BLaER1 treated with 17β-estradiol and CSF1 and Interleukin-3, amounts not matched to agents 10 nM and 100 nM (cell line): ENCODE measurements around the gene TRAP1.

Source experiments
- H3K27ac ChIP-seq, 11 experiments: shearing (Covaris generic); formaldehyde crosslinking; 2 replicates each; pipeline ENCODE4 v1.8.1; 2022
- H3K27me3 ChIP-seq, 11 experiments: shearing (Covaris generic); formaldehyde crosslinking; 2 replicates each; pipeline ENCODE4 v1.8.1; 2022
- H3K36me3 ChIP-seq, 11 experiments: shearing (Covaris generic); formaldehyde crosslinking; 2 replicates each; pipeline ENCODE4 v1.8.1; 2022
- H3K4me1 ChIP-seq, 10 experiments: shearing (Covaris generic); formaldehyde crosslinking; 2 replicates each; pipeline ENCODE4 v1.8.1; 2022
- H3K4me2 ChIP-seq, 11 experiments: shearing (Covaris generic); formaldehyde crosslinking; 2 replicates each; pipeline ENCODE4 v1.8.1; 2022
- H3K4me3 ChIP-seq, 10 experiments: shearing (Covaris generic); formaldehyde crosslinking; 2 replicates each; pipeline ENCODE4 v1.8.1; 2022
- H3K9ac ChIP-seq, 11 experiments: shearing (Covaris generic); formaldehyde crosslinking; 2 replicates each; pipeline ENCODE4 v1.8.1; 2022
- H3K9me3 ChIP-seq, 11 experiments: shearing (Covaris generic); formaldehyde crosslinking; replicated peaks in 1 of 11; 2 replicates each; pipeline ENCODE4 v1.8.1; 2022
- H4K20me1 ChIP-seq, 11 experiments: shearing (Covaris generic); formaldehyde crosslinking; 2 replicates each; pipeline ENCODE4 v1.8.1; 2022
- Cebpa-rat ChIP-seq, 11 experiments: shearing (Covaris generic); IDR thresholded peaks; 2 replicates each; pipeline ENCODE4 v1.8.1; 2022

TRAP1 gene

DNA sequence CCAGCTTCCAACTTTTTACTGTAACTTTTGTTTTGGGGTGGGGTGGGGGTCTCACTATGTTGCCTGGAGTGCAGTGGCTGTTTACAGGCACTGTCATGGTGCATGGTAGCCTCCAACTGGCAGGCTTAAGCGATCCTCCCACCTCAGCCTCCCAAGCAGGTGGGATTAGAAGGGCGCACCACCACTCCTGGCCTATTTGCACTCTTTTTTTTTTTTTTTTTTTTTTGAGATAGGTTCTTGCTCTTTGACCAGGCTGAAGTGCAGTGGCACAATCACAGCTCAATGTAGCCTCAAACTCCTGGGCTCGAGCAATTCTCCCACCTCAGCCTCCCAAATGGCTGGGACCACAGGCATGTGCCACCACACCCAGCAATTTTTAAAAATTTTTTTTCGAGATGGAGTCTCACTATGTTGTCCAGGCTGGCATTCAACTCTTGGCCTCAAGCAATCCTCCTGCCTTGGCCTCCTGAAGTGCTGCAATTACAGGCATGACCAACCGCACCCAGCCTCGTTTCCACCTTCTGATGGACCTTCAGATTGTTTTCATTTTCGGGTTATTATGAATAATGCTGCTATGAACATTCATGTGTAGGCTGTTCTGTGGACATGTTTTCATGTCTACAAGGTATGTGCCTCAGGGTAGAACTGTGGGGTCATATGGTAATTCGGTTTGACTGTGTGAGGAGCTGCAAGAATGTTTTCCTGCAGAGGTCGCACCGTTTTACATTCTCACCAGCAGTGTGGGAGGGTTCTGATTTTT, 10.9 kb downstream of the TRAP1 start:
- H3K27ac ChIP-seq = no peak overlapping the region
- H3K9me3 ChIP-seq = no peaks in the 10 kb centered on the region
- no peak overlapping the region for H3K4me3 ChIP-seq
- no peak for TF ChIP-seq Cebpa-rat (IDR thresholded peaks at IDR 0.05)
- peaks cover 0 to 14% (median 0%) of the 10 kb centered on the region in 10 experiments; a peak in 5 of 20 replicates for H3K4me1 ChIP-seq
- H3K27me3 ChIP-seq = peaks cover 0 to 44% (median 5%) of the 10 kb centered on the region in 11 experiments; a peak in 10 of 22 replicates
- peaks cover 26 to 72% (median 44%) of the 10 kb centered on the region in 11 experiments; a peak in 21 of 22 replicates for H3K36me3 ChIP-seq
- H3K9ac ChIP-seq = no peak overlapping the region
- H3K4me2 ChIP-seq = no peak overlapping the region
- H4K20me1 ChIP-seq = peaks cover 32 to 100% (median 99%) of the 10 kb centered on the region in 11 experiments; a peak in 21 of 22 replicates

DNA sequence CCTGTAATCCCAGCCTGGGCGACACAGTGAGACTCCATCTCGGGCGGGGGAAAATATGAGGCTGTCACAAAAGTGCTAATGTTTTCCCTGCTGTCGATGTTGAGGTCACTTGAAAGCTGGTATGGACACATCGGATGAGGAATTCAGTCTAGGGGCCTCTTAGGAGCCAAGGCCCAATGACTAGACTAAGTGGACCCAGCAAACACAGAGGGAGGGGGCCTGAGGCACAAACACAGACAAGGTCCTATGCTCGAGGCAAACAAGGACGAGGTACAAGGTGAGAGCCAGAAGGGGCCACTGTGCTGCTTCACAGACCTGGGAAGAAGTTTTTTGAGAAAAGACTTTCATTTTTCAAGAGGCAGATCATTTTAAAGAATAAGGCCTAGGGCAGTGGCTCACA, 15.2 kb downstream of the TRAP1 start:
- Histone ChIP-seq H3K4me3 (no peak overlapping the region), H3K27ac (no peak overlapping the region), H3K9ac (no peak overlapping the region), H3K4me2 (peak overlapping the region in 3 of 11 experiments; percentile 0 to 31 (median 5); a peak in 1 of 22 replicates), H3K9me3 (no peaks in the 10 kb centered on the region), H3K4me1 (peaks cover 16 to 38% (median 25%) of the 10 kb centered on the region in 10 experiments), H3K36me3 (peaks cover 11 to 33% (median 24%) of the 10 kb centered on the region in 11 experiments; a peak in 19 of 22 replicates), H4K20me1 (peaks cover 47 to 100% (median 100%) of the 10 kb centered on the region in 11 experiments; a peak in 21 of 22 replicates), H3K27me3 (peaks cover 0 to 71% (median 5%) of the 10 kb centered on the region in 11 experiments; a peak in 10 of 22 replicates)
- no peak for TF ChIP-seq Cebpa-rat (IDR thresholded peaks at IDR 0.05)

DNA sequence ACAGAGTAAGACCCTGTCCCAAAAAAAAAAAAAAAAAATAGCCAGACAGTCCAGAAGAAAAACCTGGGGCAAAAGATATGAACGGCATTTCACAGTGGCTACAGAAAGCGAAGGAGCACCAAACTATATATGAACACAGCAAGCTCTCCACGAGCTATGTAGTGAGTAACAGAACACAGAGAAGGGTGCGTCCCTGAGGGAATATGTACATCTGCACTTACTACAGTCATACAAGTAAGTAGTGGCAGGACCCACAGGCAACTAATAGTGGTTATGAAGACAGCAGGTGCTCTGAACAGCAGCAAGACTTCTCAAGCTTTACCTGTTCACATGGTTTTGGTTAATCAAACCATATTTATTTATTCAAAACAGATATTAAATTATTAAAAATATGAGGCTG, 15.8 kb downstream of the TRAP1 start:
- Histone ChIP-seq H3K4me2 (peak overlapping the region in 3 of 11 experiments; percentile 0 to 31 (median 5); a peak in 2 of 22 replicates), H3K36me3 (peaks cover 11 to 32% (median 21%) of the 10 kb centered on the region in 11 experiments; a peak in 19 of 22 replicates), H4K20me1 (peaks cover 52 to 100% (median 100%) of the 10 kb centered on the region in 11 experiments; a peak in 21 of 22 replicates), H3K4me3 (no peak overlapping the region), H3K9ac (no peak overlapping the region), H3K27me3 (peaks cover 0 to 75% (median 5%) of the 10 kb centered on the region in 11 experiments; a peak in 10 of 22 replicates), H3K27ac (no peak overlapping the region), H3K9me3 (no peaks in the 10 kb centered on the region), H3K4me1 (peaks cover 16 to 38% (median 25%) of the 10 kb centered on the region in 10 experiments)
- TF ChIP-seq Cebpa-rat (IDR thresholded peaks at IDR 0.05) = no peak

DNA sequence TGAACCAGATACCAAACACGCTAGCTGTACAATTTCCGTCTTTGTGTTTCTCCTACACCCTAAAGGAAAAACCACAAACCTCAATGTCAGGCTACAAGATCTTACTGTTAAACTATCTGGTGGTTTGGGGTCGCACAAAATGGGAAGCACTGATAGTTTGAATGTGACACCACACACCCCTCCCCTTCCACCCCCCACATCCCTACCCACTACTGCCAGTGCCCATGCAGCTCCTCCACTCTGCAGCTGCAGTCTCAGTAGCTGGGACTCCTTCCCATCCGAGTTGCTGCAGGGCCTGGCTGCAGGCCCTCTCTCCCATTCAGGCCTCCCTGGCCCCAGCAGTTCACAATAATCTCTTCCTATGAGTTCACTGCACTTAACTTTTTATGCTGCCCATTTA, 18.4 kb downstream of the TRAP1 start:
- Histone ChIP-seq H3K27ac (no peak overlapping the region), H3K9ac (peak overlapping the region in 2 of 11 experiments; percentile 16 to 19; a peak in 1 of 22 replicates), H3K9me3 (no peaks in the 10 kb centered on the region), H3K36me3 (peaks cover 11 to 52% (median 27%) of the 10 kb centered on the region in 11 experiments; a peak in 19 of 22 replicates), H3K4me1 (peaks cover 25 to 36% (median 28%) of the 10 kb centered on the region in 10 experiments), H3K4me2 (peak overlapping the region; percentile 60 to 78 (median 69)), H3K4me3 (no peak overlapping the region), H3K27me3 (peaks cover 0 to 66% (median 5%) of the 10 kb centered on the region in 11 experiments; a peak in 7 of 22 replicates), H4K20me1 (peaks cover 59 to 100% (median 100%) of the 10 kb centered on the region in 11 experiments; a peak in 21 of 22 replicates)
- no peak for TF ChIP-seq Cebpa-rat (IDR thresholded peaks at IDR 0.05)

DNA sequence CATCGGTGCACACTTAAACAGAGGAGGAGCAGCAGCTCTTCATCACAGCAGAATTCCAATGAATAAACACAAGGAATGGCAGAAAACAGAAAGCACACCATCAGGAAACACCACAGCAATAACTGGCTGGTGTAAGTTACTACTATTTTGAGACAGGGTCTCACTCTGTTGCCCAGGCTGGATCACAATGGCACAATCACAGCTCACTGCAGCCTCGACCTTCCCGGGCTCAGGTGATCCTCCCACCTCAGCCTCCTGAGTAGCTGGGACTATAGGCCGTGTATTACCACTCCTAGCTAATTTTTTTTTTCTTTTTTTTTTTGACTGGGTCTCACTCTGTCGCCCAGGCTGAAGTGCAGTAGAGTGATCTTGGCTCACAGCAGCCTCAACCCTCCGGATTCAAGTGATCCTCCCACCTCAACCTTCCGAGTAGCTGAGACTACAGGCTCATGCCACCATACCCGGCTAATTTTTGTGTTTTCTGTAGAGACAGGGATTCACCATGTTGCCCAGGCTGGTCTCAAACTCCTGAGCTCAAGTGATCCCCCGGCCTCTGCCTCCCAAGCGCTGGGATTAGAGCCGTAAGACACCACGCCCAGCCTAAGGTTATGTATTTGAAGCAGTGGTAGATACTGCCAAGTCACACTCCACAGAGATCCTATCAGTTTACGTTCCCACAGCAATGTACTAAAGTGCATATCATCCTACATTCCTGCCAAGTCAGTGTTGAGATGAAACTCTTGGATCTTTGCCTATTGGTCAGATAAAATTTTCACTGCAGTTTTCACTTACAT, 20.7 kb downstream of the TRAP1 start:
- Histone ChIP-seq H3K4me2 (no peak overlapping the region), H3K36me3 (peaks cover 6 to 35% (median 19%) of the 10 kb centered on the region in 11 experiments; a peak in 16 of 22 replicates), H4K20me1 (peaks cover 47 to 100% (median 99%) of the 10 kb centered on the region in 11 experiments; a peak in 21 of 22 replicates), H3K4me1 (peaks cover 25 to 37% (median 30%) of the 10 kb centered on the region in 10 experiments), H3K4me3 (no peak overlapping the region), H3K27me3 (peaks cover 0 to 43% (median 0%) of the 10 kb centered on the region in 11 experiments; a peak in 6 of 22 replicates), H3K9me3 (no peaks in the 10 kb centered on the region), H3K27ac (no peak overlapping the region), H3K9ac (peak overlapping the region in 1 of 11 experiments; percentile 12; a peak in 1 of 22 replicates)
- TF ChIP-seq Cebpa-rat (IDR thresholded peaks at IDR 0.05) = no peak

DNA sequence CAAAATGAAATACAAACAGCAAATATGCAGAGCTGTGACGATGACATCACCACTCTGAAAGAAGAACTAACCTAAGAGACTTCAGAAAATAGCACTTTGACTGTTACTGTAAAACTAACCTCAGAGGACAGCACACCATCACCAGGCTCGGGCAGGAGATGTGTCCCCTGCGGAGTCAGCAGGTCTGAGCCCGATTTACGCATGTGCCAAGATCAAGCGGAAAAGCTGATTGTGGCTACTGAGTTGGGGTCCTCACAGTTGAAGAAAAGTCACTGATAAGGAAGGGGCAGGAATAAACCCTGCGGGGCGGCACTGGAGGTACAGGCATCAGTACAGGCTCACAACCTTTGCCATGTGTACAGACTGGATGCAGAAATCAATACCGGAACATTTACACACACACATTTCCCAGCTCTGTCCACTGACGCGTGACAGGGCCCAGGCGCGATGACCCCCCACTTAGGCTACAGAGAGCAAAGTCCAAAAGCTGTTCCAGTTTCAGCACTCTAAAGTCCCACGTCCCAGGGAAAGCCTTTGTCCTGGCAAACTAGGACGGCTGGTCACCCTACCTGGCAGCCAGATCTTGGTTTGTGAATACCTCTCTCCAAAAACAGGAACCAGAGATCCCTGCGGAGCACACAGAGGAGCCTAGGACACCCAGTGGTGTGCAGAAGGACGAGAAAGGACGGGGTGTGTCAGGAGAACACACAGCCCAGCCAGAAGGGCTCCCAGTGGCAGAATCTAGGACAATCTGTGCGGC, 21.5 kb downstream of the TRAP1 start:
- Histone ChIP-seq H3K4me3 (no peak overlapping the region), H3K36me3 (peaks cover 6 to 35% (median 17%) of the 10 kb centered on the region in 11 experiments; a peak in 15 of 22 replicates), H3K27ac (no peak overlapping the region), H3K4me2 (peak overlapping the region in 3 of 11 experiments; percentile 7 to 39 (median 30); a peak in 5 of 22 replicates), H3K4me1 (peaks cover 31 to 45% (median 36%) of the 10 kb centered on the region in 10 experiments), H4K20me1 (peaks cover 42 to 100% (median 99%) of the 10 kb centered on the region in 11 experiments; a peak in 21 of 22 replicates), H3K27me3 (peaks cover 0 to 35% (median 0%) of the 10 kb centered on the region in 11 experiments; a peak in 6 of 22 replicates), H3K9me3 (no peaks in the 10 kb centered on the region), H3K9ac (peak overlapping the region in 2 of 11 experiments; percentile 12 to 35; a peak in 1 of 22 replicates)
- no peak for TF ChIP-seq Cebpa-rat (IDR thresholded peaks at IDR 0.05)

DNA sequence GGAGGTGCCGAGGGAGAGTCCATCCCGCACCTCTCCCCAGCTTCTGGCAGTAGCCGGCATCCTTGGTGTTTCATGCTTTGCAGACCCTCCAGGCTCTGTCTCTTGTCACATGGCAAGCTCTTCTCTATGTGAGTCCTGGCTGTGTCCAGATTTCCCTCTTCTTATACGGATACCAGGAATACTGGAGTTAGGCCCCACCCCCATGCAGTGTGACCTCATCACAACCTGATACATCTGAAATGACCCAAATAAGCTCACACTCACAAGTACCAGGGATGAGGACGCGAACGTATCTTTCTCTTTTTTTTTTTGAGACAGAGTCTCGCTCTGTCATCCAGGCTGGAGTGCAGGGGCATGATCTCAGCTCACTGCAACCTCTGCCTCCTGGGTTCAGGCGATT, 23.3 kb downstream of the TRAP1 start:
- Histone ChIP-seq H4K20me1 (peaks cover 27 to 96% (median 92%) of the 10 kb centered on the region in 11 experiments; a peak in 21 of 22 replicates), H3K9ac (no peak overlapping the region), H3K27ac (no peak overlapping the region), H3K27me3 (peaks cover 0 to 26% (median 0%) of the 10 kb centered on the region in 11 experiments; a peak in 6 of 22 replicates), H3K36me3 (peaks cover 6 to 46% (median 26%) of the 10 kb centered on the region in 11 experiments; a peak in 18 of 22 replicates), H3K4me1 (peaks cover 22 to 38% (median 26%) of the 10 kb centered on the region in 10 experiments), H3K9me3 (no peaks in the 10 kb centered on the region), H3K4me3 (no peak overlapping the region), H3K4me2 (no peak overlapping the region)
- TF ChIP-seq Cebpa-rat (IDR thresholded peaks at IDR 0.05) = no peak
